Liver (tissue), 9 donors: ENCODE data around the gene ALDH1A2. TPM values are rescaled to one million over a fixed set of nuclear protein-coding genes. Genes with fewer than 3 reads are reported as not detected.
A peak's percentile ranks its signal among the peaks of the same experiment; 100 is the strongest.

Experiments
- DNase-seq: peaks from one replicate; pipeline ENCODE4 v3.0.0-alpha.2; 2017; ENCODE audit warnings: low spot score
- H3K27ac ChIP-seq, 2 donors: one replicate each; pipeline ENCODE4 v1.7.0; 2013; ENCODE audit warnings: inconsistent platforms in 2 of 2, low read length in 2 of 2, control low read depth in 1 of 2, low read depth in 1 of 2, mild to moderate bottlenecking in 1 of 2
- H3K27me3 ChIP-seq, 4 donors: one replicate each; pipeline versions ENCODE4 v1.6.1 to v1.7.0; 2013; ENCODE audit warnings: low read length in 3 of 4, inconsistent platforms in 1 of 4, mild to moderate bottlenecking in 1 of 4, moderate library complexity in 1 of 4; ENCODE audit not compliant: control insufficient read depth in 4 of 4, insufficient read depth in 4 of 4
- H3K36me3 ChIP-seq, 4 donors: one replicate each; pipeline versions ENCODE4 v1.6.1 to v1.7.0; 2013; ENCODE audit warnings: low read length in 3 of 4, mild to moderate bottlenecking in 3 of 4, low read depth in 1 of 4, moderate library complexity in 1 of 4; ENCODE audit not compliant: control insufficient read depth in 4 of 4, insufficient read depth in 3 of 4
- H3K4me1 ChIP-seq, 4 donors: one replicate each; pipeline versions ENCODE4 v1.6.1 to v1.7.0; 2013; ENCODE audit warnings: low read length in 3 of 4, mild to moderate bottlenecking in 3 of 4, moderate library complexity in 1 of 4; ENCODE audit not compliant: control insufficient read depth in 4 of 4, insufficient read depth in 4 of 4
- H3K4me3 ChIP-seq, 3 donors: one replicate each; pipeline versions ENCODE4 v1.6.1 to v1.7.0; 2013; ENCODE audit warnings: low read length in 3 of 3, control low read depth in 1 of 3, low read depth in 1 of 3, mild to moderate bottlenecking in 1 of 3
- H3K9ac ChIP-seq, 2 donors: one replicate each; pipeline ENCODE4 v1.7.0; 2013; ENCODE audit warnings: low read length in 2 of 2, mild to moderate bottlenecking in 2 of 2, moderate library complexity in 2 of 2, control low read depth in 1 of 2, low read depth in 1 of 2
- H3K9me3 ChIP-seq, 4 donors: one replicate each; pipeline versions ENCODE4 v1.6.1 to v1.7.0; 2013; ENCODE audit warnings: low read length in 3 of 4; ENCODE audit not compliant: control insufficient read depth in 4 of 4
- FOXA1 ChIP-seq: IDR thresholded peaks from 2 replicates; pipeline ENCODE4 v1.6.1; 2016; ENCODE audit warnings: antibody characterized with exemption
- GABPA ChIP-seq, 2 donors: IDR thresholded peaks in 1 of 2; conservative IDR thresholded peaks in 1 of 2; 2 replicates each; pipeline ENCODE4 v1.6.1; 2016; ENCODE audit warnings: antibody characterized with exemption in 2 of 2, mild to moderate bottlenecking in 1 of 2, moderate library complexity in 1 of 2
- HNF4G ChIP-seq: IDR thresholded peaks from 2 replicates; pipeline ENCODE4 v1.6.1; 2016; ENCODE audit warnings: antibody characterized with exemption
- NR2F2 ChIP-seq: IDR thresholded peaks from 2 replicates; pipeline ENCODE4 v1.6.1; 2016; ENCODE audit warnings: antibody characterized with exemption
- RAD21 ChIP-seq, 2 donors: IDR thresholded peaks; 2 replicates each; pipeline ENCODE4 v1.6.1; 2016; ENCODE audit warnings: antibody characterized with exemption in 2 of 2, mild to moderate bottlenecking in 2 of 2
- SP1 ChIP-seq: IDR thresholded peaks from 2 replicates; pipeline ENCODE4 v1.6.1; 2018; ENCODE audit warnings: antibody characterized with exemption, mild to moderate bottlenecking
- TAF1 ChIP-seq: conservative IDR thresholded peaks from 2 replicates; pipeline ENCODE4 v1.6.1; 2016; ENCODE audit warnings: antibody characterized with exemption, mild to moderate bottlenecking
- WGBS: extraction: QIAGEN DNeasy Blood & Tissue Kit; methylation state at CpG from one replicate; pipeline ENCODE4 v1.1.7; 2013; 5-methylcytosine and 5-hydroxymethylcytosine counted together
- polyA plus RNA-seq, 2 donors: library from polyadenylated mRNA; stranded (reverse) in 1 of 2; unstranded in 1 of 2; fragments of 200-250 nt in 1 of 2; fragments of >200 nt in 1 of 2; fragmentation: Nextera tagmentation in 1 of 2; extraction: Ambion mirVana in 1 of 2; gene quantifications; one replicate each; pipeline versions ENCODE4 v1.2.1 to v1.2.3, GENCODE V29; 2013 to 2015
- total RNA-seq, 2 donors: library from RNA; depleted of rRNA; stranded (reverse); fragments of >200 nt; gene quantifications; one replicate each; pipeline ENCODE4 v1.2.3, GENCODE V29; 2014
- TF ChIP-seq, protein P1 (sequence below): IDR thresholded peaks from 2 replicates; pipeline ENCODE4 v1.6.1; 2016; ENCODE audit warnings: antibody characterized with exemption
- TF ChIP-seq, protein P2 (sequence below): fragments of 150-350 bp; IDR thresholded peaks from 2 replicates; pipeline ENCODE4 v1.5.1; 2017; ENCODE audit warnings: improper control_type of control experiment, low read depth, low read length; ENCODE audit not compliant: missing input control
- TF ChIP-seq, protein P3 (sequence below): IDR thresholded peaks from 2 replicates; pipeline ENCODE4 v1.6.1; 2016; ENCODE audit warnings: antibody characterized with exemption, mild to moderate bottlenecking
- TF ChIP-seq, protein P4 (sequence below): IDR thresholded peaks from 2 replicates; pipeline ENCODE4 v1.6.1; 2016; ENCODE audit warnings: antibody characterized with exemption
- TF ChIP-seq, protein P5 (sequence below): IDR thresholded peaks from 2 replicates; pipeline ENCODE4 v1.6.1; 2016; ENCODE audit warnings: antibody characterized with exemption
- donor health status: healthy.
- donor health status: healthy.
- donor health status: healthy.
- donor health status: healthy.
- donor health status: healthy.

The ALDH1A2 gene
- 10 to 100 TPM in 1 of 2 donors, 1 to 10 TPM in 1; 1.2 to 22.7 TPM for total RNA-seq
- 10 to 100 TPM; 13.4 to 14.5 TPM for polyA plus RNA-seq

DNA sequence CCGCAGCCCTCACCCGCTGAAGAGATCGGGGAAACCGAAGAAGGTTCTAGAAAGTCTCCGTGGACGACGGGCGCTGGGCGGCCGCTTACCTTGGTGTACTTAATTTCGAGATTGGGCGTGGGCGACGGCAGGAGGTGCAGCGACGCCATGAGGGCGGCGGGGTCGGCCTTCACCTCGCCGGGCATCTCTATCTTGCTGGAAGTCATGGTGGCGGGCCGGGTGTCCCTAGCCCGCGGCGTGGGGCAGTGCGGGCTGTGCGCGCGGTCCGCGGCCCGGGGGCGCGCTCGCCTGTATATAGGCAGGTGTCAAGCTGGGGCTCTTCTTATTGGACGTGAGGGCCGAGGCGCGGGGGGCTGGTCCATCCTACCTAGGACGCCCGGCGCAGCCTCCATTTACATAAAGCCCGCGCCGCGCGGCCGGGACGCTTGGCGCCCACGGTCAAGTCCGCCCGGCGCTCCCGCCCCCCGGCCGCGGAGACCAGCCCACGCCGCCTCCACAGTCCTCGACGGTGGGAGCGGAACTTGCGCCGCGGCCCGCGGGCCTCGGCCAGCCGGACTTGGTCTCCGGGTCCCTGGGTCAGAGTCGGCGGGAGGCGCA lies at the start of gene ALDH1A2:
ALDH1A2 (minus strand) TSS at position 267 of the 597 bp plus-strand sequence; CDS start at position 206, 61 bp downstream.
- Histone ChIP-seq H3K9me3 (peaks cover 0 to 3% (median under 1%) of the 10 kb centered on the region in 4 donors), H3K4me1 (peaks cover 3 to 13% (median 9%) of the 10 kb centered on the region in 4 donors), H3K36me3 (no peaks in the 10 kb centered on the region), H3K9ac (no peak within 1 kb of the TSS), H3K27me3 (peaks cover 0 to 11% (median 6%) of the 10 kb centered on the region in 4 donors), H3K27ac (no peak within 1 kb of the TSS), H3K4me3 (peak within 1 kb of the TSS; percentile 15 to 58 (median 27))
- DNase-seq: no peak
- TF ChIP-seq, protein P1, sequence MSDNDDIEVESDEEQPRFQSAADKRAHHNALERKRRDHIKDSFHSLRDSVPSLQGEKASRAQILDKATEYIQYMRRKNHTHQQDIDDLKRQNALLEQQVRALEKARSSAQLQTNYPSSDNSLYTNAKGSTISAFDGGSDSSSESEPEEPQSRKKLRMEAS: no peak
- TF ChIP-seq RAD21 (IDR thresholded peaks at IDR 0.05): no peak
- TF ChIP-seq NR2F2: no peak
- TF ChIP-seq, protein P2, sequence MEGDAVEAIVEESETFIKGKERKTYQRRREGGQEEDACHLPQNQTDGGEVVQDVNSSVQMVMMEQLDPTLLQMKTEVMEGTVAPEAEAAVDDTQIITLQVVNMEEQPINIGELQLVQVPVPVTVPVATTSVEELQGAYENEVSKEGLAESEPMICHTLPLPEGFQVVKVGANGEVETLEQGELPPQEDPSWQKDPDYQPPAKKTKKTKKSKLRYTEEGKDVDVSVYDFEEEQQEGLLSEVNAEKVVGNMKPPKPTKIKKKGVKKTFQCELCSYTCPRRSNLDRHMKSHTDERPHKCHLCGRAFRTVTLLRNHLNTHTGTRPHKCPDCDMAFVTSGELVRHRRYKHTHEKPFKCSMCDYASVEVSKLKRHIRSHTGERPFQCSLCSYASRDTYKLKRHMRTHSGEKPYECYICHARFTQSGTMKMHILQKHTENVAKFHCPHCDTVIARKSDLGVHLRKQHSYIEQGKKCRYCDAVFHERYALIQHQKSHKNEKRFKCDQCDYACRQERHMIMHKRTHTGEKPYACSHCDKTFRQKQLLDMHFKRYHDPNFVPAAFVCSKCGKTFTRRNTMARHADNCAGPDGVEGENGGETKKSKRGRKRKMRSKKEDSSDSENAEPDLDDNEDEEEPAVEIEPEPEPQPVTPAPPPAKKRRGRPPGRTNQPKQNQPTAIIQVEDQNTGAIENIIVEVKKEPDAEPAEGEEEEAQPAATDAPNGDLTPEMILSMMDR: no peak
- no peak for TF ChIP-seq FOXA1
- TF ChIP-seq, protein P3, sequence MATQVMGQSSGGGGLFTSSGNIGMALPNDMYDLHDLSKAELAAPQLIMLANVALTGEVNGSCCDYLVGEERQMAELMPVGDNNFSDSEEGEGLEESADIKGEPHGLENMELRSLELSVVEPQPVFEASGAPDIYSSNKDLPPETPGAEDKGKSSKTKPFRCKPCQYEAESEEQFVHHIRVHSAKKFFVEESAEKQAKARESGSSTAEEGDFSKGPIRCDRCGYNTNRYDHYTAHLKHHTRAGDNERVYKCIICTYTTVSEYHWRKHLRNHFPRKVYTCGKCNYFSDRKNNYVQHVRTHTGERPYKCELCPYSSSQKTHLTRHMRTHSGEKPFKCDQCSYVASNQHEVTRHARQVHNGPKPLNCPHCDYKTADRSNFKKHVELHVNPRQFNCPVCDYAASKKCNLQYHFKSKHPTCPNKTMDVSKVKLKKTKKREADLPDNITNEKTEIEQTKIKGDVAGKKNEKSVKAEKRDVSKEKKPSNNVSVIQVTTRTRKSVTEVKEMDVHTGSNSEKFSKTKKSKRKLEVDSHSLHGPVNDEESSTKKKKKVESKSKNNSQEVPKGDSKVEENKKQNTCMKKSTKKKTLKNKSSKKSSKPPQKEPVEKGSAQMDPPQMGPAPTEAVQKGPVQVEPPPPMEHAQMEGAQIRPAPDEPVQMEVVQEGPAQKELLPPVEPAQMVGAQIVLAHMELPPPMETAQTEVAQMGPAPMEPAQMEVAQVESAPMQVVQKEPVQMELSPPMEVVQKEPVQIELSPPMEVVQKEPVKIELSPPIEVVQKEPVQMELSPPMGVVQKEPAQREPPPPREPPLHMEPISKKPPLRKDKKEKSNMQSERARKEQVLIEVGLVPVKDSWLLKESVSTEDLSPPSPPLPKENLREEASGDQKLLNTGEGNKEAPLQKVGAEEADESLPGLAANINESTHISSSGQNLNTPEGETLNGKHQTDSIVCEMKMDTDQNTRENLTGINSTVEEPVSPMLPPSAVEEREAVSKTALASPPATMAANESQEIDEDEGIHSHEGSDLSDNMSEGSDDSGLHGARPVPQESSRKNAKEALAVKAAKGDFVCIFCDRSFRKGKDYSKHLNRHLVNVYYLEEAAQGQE: no peak
- TF ChIP-seq, protein P4, sequence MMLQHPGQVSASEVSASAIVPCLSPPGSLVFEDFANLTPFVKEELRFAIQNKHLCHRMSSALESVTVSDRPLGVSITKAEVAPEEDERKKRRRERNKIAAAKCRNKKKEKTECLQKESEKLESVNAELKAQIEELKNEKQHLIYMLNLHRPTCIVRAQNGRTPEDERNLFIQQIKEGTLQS: no peak
- no peak for TF ChIP-seq TAF1
- 7% methylated on average over 75 of the region's 75 CpGs for WGBS

DNA sequence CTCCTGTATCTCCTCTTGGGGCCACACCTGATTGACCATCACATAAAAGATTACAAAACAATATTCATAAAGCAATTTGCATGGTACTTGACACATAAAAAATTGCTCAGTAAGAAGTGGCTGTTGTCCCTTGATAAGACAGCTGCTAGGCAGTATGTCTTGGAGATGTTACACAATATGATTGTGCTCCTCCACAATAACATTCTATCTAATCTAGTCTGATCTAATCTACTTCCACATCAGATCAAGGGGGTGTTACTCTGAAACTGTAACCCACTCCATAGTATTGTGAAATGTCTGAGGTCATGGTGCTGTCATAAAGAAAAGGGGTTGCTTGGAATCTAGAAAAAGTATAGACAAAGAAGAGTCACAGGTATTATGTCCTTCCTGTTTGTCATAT lies 49.3 kb upstream of the ALDH1A2 start:
- DNase-seq: no peak
- Histone ChIP-seq H3K9me3 (no peaks in the 10 kb centered on the region), H3K36me3 (no peaks in the 10 kb centered on the region), H3K27ac (no peak overlapping the region), H3K9ac (peak overlapping the region in 1 of 2 donors; percentile 25), H3K27me3 (no peaks in the 10 kb centered on the region), H3K4me3 (no peak overlapping the region), H3K4me1 (peaks cover 0 to 49% (median 31%) of the 10 kb centered on the region in 4 donors)
- no peak for TF ChIP-seq NR2F2
- TF ChIP-seq, protein P5, sequence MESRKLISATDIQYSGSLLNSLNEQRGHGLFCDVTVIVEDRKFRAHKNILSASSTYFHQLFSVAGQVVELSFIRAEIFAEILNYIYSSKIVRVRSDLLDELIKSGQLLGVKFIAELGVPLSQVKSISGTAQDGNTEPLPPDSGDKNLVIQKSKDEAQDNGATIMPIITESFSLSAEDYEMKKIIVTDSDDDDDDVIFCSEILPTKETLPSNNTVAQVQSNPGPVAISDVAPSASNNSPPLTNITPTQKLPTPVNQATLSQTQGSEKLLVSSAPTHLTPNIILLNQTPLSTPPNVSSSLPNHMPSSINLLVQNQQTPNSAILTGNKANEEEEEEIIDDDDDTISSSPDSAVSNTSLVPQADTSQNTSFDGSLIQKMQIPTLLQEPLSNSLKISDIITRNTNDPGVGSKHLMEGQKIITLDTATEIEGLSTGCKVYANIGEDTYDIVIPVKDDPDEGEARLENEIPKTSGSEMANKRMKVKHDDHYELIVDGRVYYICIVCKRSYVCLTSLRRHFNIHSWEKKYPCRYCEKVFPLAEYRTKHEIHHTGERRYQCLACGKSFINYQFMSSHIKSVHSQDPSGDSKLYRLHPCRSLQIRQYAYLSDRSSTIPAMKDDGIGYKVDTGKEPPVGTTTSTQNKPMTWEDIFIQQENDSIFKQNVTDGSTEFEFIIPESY: no peak
- TF ChIP-seq, protein P1: no peak
- no peak for TF ChIP-seq GABPA (IDR thresholded peaks at IDR 0.05 in 1 of 2, conservative IDR thresholded peaks at IDR 0.05 in 1 of 2)
- TF ChIP-seq HNF4G: no peak
- no peak for TF ChIP-seq SP1
- TF ChIP-seq, protein P2: no peak
